ENCODE data around the gene DIAPH2. TPM values are rescaled to one million over a fixed set of nuclear protein-coding genes. Genes with fewer than 3 reads are reported as not detected.

Gene DIAPH2
- total RNA-seq, 1 experiment from 2014 or later, result 10.4 TPM

- H3K9me3 ChIP-seq (ENCODE audit: low read depth, low read length, poor library complexity, severe bottlenecking), result no peaks in the 10 kb centered on the region
- no peak for TF ChIP-seq CTCF (conservative IDR thresholded peaks at IDR 0.05; ENCODE audit: low read depth, low read length)
- no peak for TF ChIP-seq EZH2 (IDR thresholded peaks at IDR 0.05; ENCODE audit: borderline replicate concordance, low read depth, low read length, poor library complexity, severe bottlenecking)
- no peak overlapping the region for H3K4me3 ChIP-seq (ENCODE audit: low read depth, low read length, poor library complexity, severe bottlenecking)
- H3K4me1 ChIP-seq (ENCODE audit: insufficient read depth, low read length, poor library complexity, severe bottlenecking), result no peaks in the 10 kb centered on the region
- ChIA-PET POLR2A (ENCODE audit: low non-redundant PET) (no interaction called here), CTCF (no interaction called here)
- intact Hi-C loops (cut with micrococcal nuclease; ENCODE audit: unreplicated experiment), result no loop called here
- no TSS peak for BruUV-seq (replicated peaks)
- no peak overlapping the region for H3K27ac ChIP-seq (ENCODE audit: low read depth, low read length, poor library complexity, severe bottlenecking)
- no peaks in the 10 kb centered on the region for H3K27me3 ChIP-seq (replicated peaks; ENCODE audit: insufficient read depth, low read depth, low read length, poor library complexity)
- no peaks in the 10 kb centered on the region for H3K36me3 ChIP-seq (ENCODE audit: insufficient read depth, low read length, poor library complexity, severe bottlenecking)
- no peak for DNase-seq (ENCODE audit: low spot score)
Observed at GRCh38 chrX:96919672-96920071, 235.0 kb downstream of the DIAPH2 start.

GRCh38 chrX:96924581-96924980 lies 239.9 kb downstream of the DIAPH2 start:
- no peaks in the 10 kb centered on the region for H3K36me3 ChIP-seq (ENCODE audit: insufficient read depth, low read length, poor library complexity, severe bottlenecking)
- H3K27me3 ChIP-seq (replicated peaks; ENCODE audit: insufficient read depth, low read depth, low read length, poor library complexity), result no peaks in the 10 kb centered on the region
- CTCF ChIA-PET, result no interaction called here
- no TSS peak for BruUV-seq (replicated peaks)
- no peaks in the 10 kb centered on the region for H3K9me3 ChIP-seq (ENCODE audit: low read depth, low read length, poor library complexity, severe bottlenecking)
- TF ChIP-seq CTCF (conservative IDR thresholded peaks at IDR 0.05; ENCODE audit: low read depth, low read length) (no peak), EZH2 (IDR thresholded peaks at IDR 0.05; ENCODE audit: borderline replicate concordance, low read depth, low read length, poor library complexity, severe bottlenecking) (no peak)
- no peaks in the 10 kb centered on the region for H3K4me1 ChIP-seq (ENCODE audit: insufficient read depth, low read length, poor library complexity, severe bottlenecking)
- H3K27ac ChIP-seq (ENCODE audit: low read depth, low read length, poor library complexity, severe bottlenecking), result no peak overlapping the region
- POLR2A ChIA-PET (ENCODE audit: low non-redundant PET), result no interaction called here
- DNase-seq (ENCODE audit: low spot score), result no peak
- intact Hi-C loops (cut with micrococcal nuclease; ENCODE audit: unreplicated experiment), result no loop called here
- H3K4me3 ChIP-seq (ENCODE audit: low read depth, low read length, poor library complexity, severe bottlenecking), result no peak overlapping the region

- Histone ChIP-seq H3K36me3 (ENCODE audit: insufficient read depth, low read length, poor library complexity, severe bottlenecking) (no peaks in the 10 kb centered on the region), H3K27ac (ENCODE audit: low read depth, low read length, poor library complexity, severe bottlenecking) (no peak overlapping the region), H3K9me3 (ENCODE audit: low read depth, low read length, poor library complexity, severe bottlenecking) (no peaks in the 10 kb centered on the region), H3K4me1 (ENCODE audit: insufficient read depth, low read length, poor library complexity, severe bottlenecking) (no peaks in the 10 kb centered on the region), H3K4me3 (ENCODE audit: low read depth, low read length, poor library complexity, severe bottlenecking) (no peak overlapping the region), H3K27me3 (replicated peaks; ENCODE audit: insufficient read depth, low read depth, low read length, poor library complexity) (no peaks in the 10 kb centered on the region)
- BruUV-seq (replicated peaks), result no TSS peak
- TF ChIP-seq EZH2 (IDR thresholded peaks at IDR 0.05; ENCODE audit: borderline replicate concordance, low read depth, low read length, poor library complexity, severe bottlenecking), result no peak
- no peak for TF ChIP-seq CTCF (conservative IDR thresholded peaks at IDR 0.05; ENCODE audit: low read depth, low read length)
- CTCF ChIA-PET, result no interaction called here
- intact Hi-C loops (cut with micrococcal nuclease; ENCODE audit: unreplicated experiment), result no loop called here
- POLR2A ChIA-PET (ENCODE audit: low non-redundant PET), result no interaction called here
- DNase-seq (ENCODE audit: low spot score), result no peak
Observed at GRCh38 chrX:96929036-96929435, 244.4 kb downstream of the DIAPH2 start.
